HCT116 (cell line): Measurements from ENCODE around the gene COPA. TPM values are rescaled to one million over a fixed set of nuclear protein-coding genes. Genes with fewer than 3 reads are reported as not detected.

Source experiments
- ATAC-seq: fragments of 200-7000 bp; cut with Tn5 transposase; 2 replicates; pipeline ENCODE4 v1.9.1; 2020; ENCODE audit warnings: mild to moderate bottlenecking, moderate library complexity
- BruUV-seq: library from RNA; stranded (reverse); fragments of 400-500 nt; replicated peaks from 2 replicates; lab custom pipeline; 2021; lab: Mats Ljungman, UMichigan
- CTCF ChIA-PET: fragments of 300-600 bp; sonication (Branson Sonifier 250); formaldehyde crosslinking; loops from one replicate; lab custom pipeline; 2021; ENCODE audit warnings: antibody characterized with exemption; lab: Charles Lee
- POLR2A ChIA-PET: fragments of 300-600, 350-600 bp; sonication (Branson Sonifier 250); formaldehyde crosslinking; loops from one replicate; lab custom pipeline; 2021; ENCODE audit warnings: antibody characterized with exemption; lab: Charles Lee
- RAD21 ChIA-PET, 2 experiments: fragments of 300-600 bp; sonication (Branson Sonifier 250); formaldehyde crosslinking; loops; one replicate each; lab custom pipeline; 2023; ENCODE audit warnings: low total read pairs in 2 of 2; ENCODE audit not compliant: uncharacterized antibody in 2 of 2, unreplicated experiment in 2 of 2, low non-redundant PET in 1 of 2; lab: Charles Lee
- DNase-seq: peaks from one replicate; pipeline ENCODE4 v3.0.0-alpha.2; 2010; ENCODE audit warnings: low read depth, low spot score
- H2AFZ ChIP-seq: fragments of 200-600 bp; shearing (Covaris generic), sonication (generic); 2 replicates; pipeline ENCODE4 v1.6.1; 2017; ENCODE audit warnings: low read depth, mixed run types, mixed read lengths, antibody characterized with exemption, low read length; ENCODE audit not compliant: poor library complexity, severe bottlenecking
- H3K27ac ChIP-seq: 2 replicates; pipeline ENCODE4 v1.5.1; 2012; ENCODE audit warnings: low read depth, low read length
- H3K27me3 ChIP-seq: fragments of 200-600 bp; sonication (generic); 2 replicates; pipeline ENCODE4 v1.6.1; 2016; ENCODE audit warnings: mixed run types, low read length, mixed read lengths; ENCODE audit not compliant: insufficient read depth
- H3K36me3 ChIP-seq, 2 experiments: fragments of 200-500 bp in 1 of 2; fragments of 200-600 bp in 1 of 2; sonication (Bioruptor generic) in 1 of 2; sonication (generic) in 1 of 2; 2 replicates each; pipeline versions ENCODE4 v1.5.1 to v1.6.1; 2014 to 2016; ENCODE audit warnings: low read length in 2 of 2, inconsistent platforms in 1 of 2, mixed read lengths in 1 of 2, mixed run types in 1 of 2; ENCODE audit not compliant: insufficient read depth in 2 of 2, control insufficient read depth in 1 of 2
- H3K4me1 ChIP-seq, 2 experiments: fragments of 200-600 bp in 1 of 2; sonication (generic) in 1 of 2; 2 replicates each; pipeline versions ENCODE4 v1.5.1 to v1.6.1; 2012 to 2017; ENCODE audit warnings: low read length in 2 of 2, inconsistent platforms in 1 of 2, mild to moderate bottlenecking in 1 of 2, mixed read lengths in 1 of 2, mixed run types in 1 of 2, moderate library complexity in 1 of 2; ENCODE audit not compliant: insufficient read depth in 2 of 2, control insufficient read depth in 1 of 2
- H3K4me2 ChIP-seq: fragments of 200-600 bp; sonication (generic); 2 replicates; pipeline ENCODE4 v1.6.1; 2017; ENCODE audit warnings: mixed run types, low read length, mixed read lengths
- H3K4me3 ChIP-seq, 2 experiments: fragments of 200-600 bp in 1 of 2; sonication (generic) in 1 of 2; replicated peaks in 1 of 2; 2 replicates each; pipeline ENCODE4 v1.5.1; 2011 to 2016; ENCODE audit warnings: low read length in 2 of 2, control low read depth in 1 of 2, low read depth in 1 of 2, mild to moderate bottlenecking in 1 of 2, mixed read lengths in 1 of 2, mixed run types in 1 of 2
- H3K79me2 ChIP-seq: fragments of 200-600 bp; sonication (generic); 2 replicates; pipeline ENCODE4 v1.6.1; 2017; ENCODE audit warnings: mild to moderate bottlenecking, mixed run types, low read length, moderate library complexity, mixed read lengths; ENCODE audit not compliant: insufficient read depth
- H3K9ac ChIP-seq: fragments of 200-600 bp; sonication (generic); 2 replicates; pipeline ENCODE4 v1.6.1; 2016; ENCODE audit warnings: low read length, mixed read lengths
- H3K9me2 ChIP-seq: fragments of 200-600 bp; sonication (generic), shearing (Covaris generic); 2 replicates; pipeline ENCODE4 v1.6.1; 2017; ENCODE audit warnings: mixed run types, mild to moderate bottlenecking, moderate library complexity; ENCODE audit not compliant: insufficient read depth
- H3K9me3 ChIP-seq, 2 experiments: fragments of 200-500 bp in 1 of 2; fragments of 200-600 bp in 1 of 2; sonication (Bioruptor generic) in 1 of 2; sonication (generic) in 1 of 2; 2 replicates each; pipeline ENCODE4 v1.6.1; 2014 to 2017; ENCODE audit warnings: low read length in 2 of 2, mixed read lengths in 2 of 2, inconsistent platforms in 1 of 2, low read depth in 1 of 2, mild to moderate bottlenecking in 1 of 2, mixed run types in 1 of 2, moderate library complexity in 1 of 2; ENCODE audit not compliant: control insufficient read depth in 1 of 2, insufficient read depth in 1 of 2
- H4K20me1 ChIP-seq: fragments of 200-600 bp; sonication (generic), shearing (Covaris generic); 2 replicates; pipeline ENCODE4 v1.6.1; 2017; ENCODE audit warnings: mixed run types, mild to moderate bottlenecking, moderate library complexity; ENCODE audit not compliant: insufficient read depth
- CEBPB ChIP-seq: IDR thresholded peaks from 2 replicates; pipeline ENCODE4 v1.6.1; 2012; ENCODE audit warnings: low read depth
- EGR1 ChIP-seq: IDR thresholded peaks from 2 replicates; pipeline ENCODE4 v1.6.1; 2012; ENCODE audit warnings: low read depth
- ELF1 ChIP-seq: IDR thresholded peaks from 2 replicates; pipeline ENCODE4 v1.6.1; 2012; ENCODE audit warnings: low read depth, borderline replicate concordance
- EZH2 ChIP-seq: fragments of 200-600 bp; sonication (generic); IDR thresholded peaks from 2 replicates; pipeline ENCODE4 v1.6.1; 2017; ENCODE audit warnings: antibody characterized with exemption, mixed run types
- EZH2phosphoT487 ChIP-seq: fragments of 200-600 bp; IDR thresholded peaks from 2 replicates; pipeline ENCODE4 v1.6.1; 2018; ENCODE audit warnings: antibody characterized with exemption, borderline replicate concordance
- FOSL1 ChIP-seq: IDR thresholded peaks from 2 replicates; pipeline ENCODE4 v1.6.1; 2012; ENCODE audit warnings: low read depth
- JUND ChIP-seq: IDR thresholded peaks from 2 replicates; pipeline ENCODE4 v1.6.1; 2012
- POLR2A ChIP-seq: IDR thresholded peaks from 2 replicates; pipeline ENCODE4 v1.7.0; 2011; ENCODE audit warnings: borderline replicate concordance; ENCODE audit not compliant: insufficient read depth, insufficient read length; ENCODE audit errors: extremely low read depth
- RAD21 ChIP-seq: IDR thresholded peaks from 2 replicates; pipeline ENCODE4 v1.6.1; 2012; ENCODE audit warnings: low read depth, mild to moderate bottlenecking
- ZFX ChIP-seq: fragments of 450-650 bp; IDR thresholded peaks from 2 replicates; pipeline ENCODE4 v1.6.1; 2017
- ZNF274 ChIP-seq: fragments of 200-500 bp; sonication (Bioruptor generic); IDR thresholded peaks from 2 replicates; pipeline ENCODE4 v1.6.1; 2014; ENCODE audit warnings: mild to moderate bottlenecking, low read depth, low read length, inconsistent platforms
- intact Hi-C: fragments of 100-400 bp; cut with micrococcal nuclease; formaldehyde crosslinking; loops from 2 replicates; pipeline ENCODE4 v1.10.0; 2022
- total RNA-seq: library from RNA; stranded (reverse); gene quantifications from one replicate; pipeline ENCODE4 v1.2.1, GENCODE V29; 2021; ENCODE audit not compliant: unreplicated experiment
- TF ChIP-seq, protein P1 (sequence below): IDR thresholded peaks from 2 replicates; pipeline ENCODE4 v1.6.1; 2012
- TF ChIP-seq, protein P2 (sequence below): IDR thresholded peaks from 2 replicates; pipeline ENCODE4 v1.6.1; 2012; ENCODE audit warnings: low read depth
- TF ChIP-seq, protein P3 (sequence below): IDR thresholded peaks from 2 replicates; pipeline ENCODE4 v1.6.1; 2011; ENCODE audit warnings: mild to moderate bottlenecking, low read length, moderate library complexity; ENCODE audit not compliant: insufficient replicate concordance; ENCODE audit errors: extremely low read depth
- TF ChIP-seq, protein P4 (sequence below), 3 experiments: fragments of 200-600 bp in 1 of 3; sonication (generic) in 1 of 3; IDR thresholded peaks in 2 of 3; conservative IDR thresholded peaks in 1 of 3; 2 replicates each; pipeline ENCODE4 v1.5.1; 2012 to 2017; ENCODE audit warnings: low read depth in 2 of 3, low read length in 2 of 3, antibody characterized with exemption in 1 of 3, borderline replicate concordance in 1 of 3, control low read depth in 1 of 3, mild to moderate bottlenecking in 1 of 3, mixed read lengths in 1 of 3, mixed run types in 1 of 3, moderate library complexity in 1 of 3; ENCODE audit not compliant: insufficient read depth in 1 of 3
- TF ChIP-seq, protein P5 (sequence below): IDR thresholded peaks from 2 replicates; pipeline ENCODE4 v1.6.1; 2012

Gene COPA
- total RNA-seq, 1 experiment from 2014 or later: 132 TPM

DNA sequence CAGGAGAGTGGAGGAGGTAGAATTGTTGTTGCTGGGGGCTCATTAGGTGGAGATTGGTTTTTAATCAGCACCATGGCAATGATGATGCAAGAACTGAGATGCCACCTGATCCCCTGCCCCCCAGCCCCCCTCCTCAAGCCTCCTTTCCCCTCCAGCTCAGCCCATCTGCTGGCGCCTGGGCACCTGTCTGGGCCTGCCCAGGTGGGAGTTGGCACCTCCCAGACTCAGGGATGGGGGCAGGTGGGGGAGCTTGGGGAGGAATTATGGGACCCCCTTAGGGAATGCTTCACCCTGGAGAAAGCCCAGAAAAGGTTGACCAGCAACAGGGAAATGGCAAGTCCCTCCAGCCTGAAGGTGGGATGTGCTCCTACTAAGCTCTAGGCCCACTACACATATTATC is 22.3 kb upstream of the COPA start (continued):
- TF ChIP-seq, protein P1, sequence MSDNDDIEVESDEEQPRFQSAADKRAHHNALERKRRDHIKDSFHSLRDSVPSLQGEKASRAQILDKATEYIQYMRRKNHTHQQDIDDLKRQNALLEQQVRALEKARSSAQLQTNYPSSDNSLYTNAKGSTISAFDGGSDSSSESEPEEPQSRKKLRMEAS: no peak
- TF ChIP-seq POLR2A: no peak

DNA sequence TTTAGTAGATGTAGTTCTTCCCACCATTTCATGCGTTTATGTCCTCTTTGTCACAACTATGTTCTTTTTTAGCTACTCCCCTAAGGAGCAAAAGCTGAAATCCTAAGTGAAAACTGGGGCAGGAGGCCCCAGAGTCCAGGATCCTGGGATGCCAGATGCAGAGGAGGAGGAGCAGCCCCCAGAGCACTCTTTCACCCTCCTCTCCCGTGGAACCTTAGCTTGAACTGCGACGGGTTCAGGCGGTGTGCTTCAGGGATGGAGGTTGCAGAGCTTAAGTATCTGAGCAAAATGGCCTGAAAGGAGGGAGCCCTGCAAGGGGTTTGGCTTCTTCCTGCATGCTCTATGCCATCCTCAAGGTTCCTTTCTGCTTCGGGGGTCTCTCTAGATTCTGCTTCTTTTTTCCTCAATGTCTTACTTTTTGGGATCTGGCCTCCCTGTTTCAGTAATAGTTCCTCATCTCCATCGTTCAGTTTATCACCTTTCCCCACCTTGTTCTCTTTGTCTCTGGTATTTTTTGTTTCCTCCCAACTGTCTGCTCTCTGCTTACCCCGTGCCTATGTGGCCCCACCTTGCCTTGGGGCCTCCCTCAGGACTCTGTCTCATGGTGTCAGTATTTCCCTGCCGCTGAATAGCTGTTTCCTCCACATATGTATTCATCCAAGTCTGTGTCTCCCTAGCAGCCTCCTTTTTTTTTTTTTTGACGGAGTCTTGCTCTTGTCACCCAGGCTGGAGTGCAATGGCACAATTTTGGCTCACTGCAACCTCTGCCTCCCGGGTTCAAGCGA is 21.1 kb upstream of the COPA start:
- Histone ChIP-seq H2AFZ (no peak overlapping the region), H3K79me2 (no peaks in the 10 kb centered on the region), H3K4me1 (no peaks in the 10 kb centered on the region), H3K9me3 (no peaks in the 10 kb centered on the region), H3K27ac (no peak overlapping the region), H3K36me3 (no peaks in the 10 kb centered on the region), H3K4me3 (no peak overlapping the region), H3K9ac (no peak overlapping the region), H3K27me3 (no peaks in the 10 kb centered on the region), H4K20me1 (no peaks in the 10 kb centered on the region), H3K4me2 (no peak overlapping the region), H3K9me2 (no peaks in the 10 kb centered on the region)
- intact Hi-C loops: no loop called here
- BruUV-seq: no TSS peak
- ChIA-PET RAD21 (no interaction called here), CTCF (interaction anchor here (1.0 to 1.2 kb wide), 2 partner anchors 10 to 12 kb away, joined by 6 to 8 read pairs; no protein-coding TSS in a partner anchor), POLR2A (no interaction called here)
- no peak for ATAC-seq
- no peak for DNase-seq
- TF ChIP-seq EZH2phosphoT487 (no peak), RAD21 (no peak), JUND (no peak), ZNF274 (no peak), FOSL1 (no peak), ZFX (no peak), EZH2 (no peak), CEBPB (no peak), ELF1 (no peak), POLR2A (no peak), EGR1 (no peak)
- TF ChIP-seq, protein P2, sequence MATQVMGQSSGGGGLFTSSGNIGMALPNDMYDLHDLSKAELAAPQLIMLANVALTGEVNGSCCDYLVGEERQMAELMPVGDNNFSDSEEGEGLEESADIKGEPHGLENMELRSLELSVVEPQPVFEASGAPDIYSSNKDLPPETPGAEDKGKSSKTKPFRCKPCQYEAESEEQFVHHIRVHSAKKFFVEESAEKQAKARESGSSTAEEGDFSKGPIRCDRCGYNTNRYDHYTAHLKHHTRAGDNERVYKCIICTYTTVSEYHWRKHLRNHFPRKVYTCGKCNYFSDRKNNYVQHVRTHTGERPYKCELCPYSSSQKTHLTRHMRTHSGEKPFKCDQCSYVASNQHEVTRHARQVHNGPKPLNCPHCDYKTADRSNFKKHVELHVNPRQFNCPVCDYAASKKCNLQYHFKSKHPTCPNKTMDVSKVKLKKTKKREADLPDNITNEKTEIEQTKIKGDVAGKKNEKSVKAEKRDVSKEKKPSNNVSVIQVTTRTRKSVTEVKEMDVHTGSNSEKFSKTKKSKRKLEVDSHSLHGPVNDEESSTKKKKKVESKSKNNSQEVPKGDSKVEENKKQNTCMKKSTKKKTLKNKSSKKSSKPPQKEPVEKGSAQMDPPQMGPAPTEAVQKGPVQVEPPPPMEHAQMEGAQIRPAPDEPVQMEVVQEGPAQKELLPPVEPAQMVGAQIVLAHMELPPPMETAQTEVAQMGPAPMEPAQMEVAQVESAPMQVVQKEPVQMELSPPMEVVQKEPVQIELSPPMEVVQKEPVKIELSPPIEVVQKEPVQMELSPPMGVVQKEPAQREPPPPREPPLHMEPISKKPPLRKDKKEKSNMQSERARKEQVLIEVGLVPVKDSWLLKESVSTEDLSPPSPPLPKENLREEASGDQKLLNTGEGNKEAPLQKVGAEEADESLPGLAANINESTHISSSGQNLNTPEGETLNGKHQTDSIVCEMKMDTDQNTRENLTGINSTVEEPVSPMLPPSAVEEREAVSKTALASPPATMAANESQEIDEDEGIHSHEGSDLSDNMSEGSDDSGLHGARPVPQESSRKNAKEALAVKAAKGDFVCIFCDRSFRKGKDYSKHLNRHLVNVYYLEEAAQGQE: no peak
- TF ChIP-seq, protein P3, sequence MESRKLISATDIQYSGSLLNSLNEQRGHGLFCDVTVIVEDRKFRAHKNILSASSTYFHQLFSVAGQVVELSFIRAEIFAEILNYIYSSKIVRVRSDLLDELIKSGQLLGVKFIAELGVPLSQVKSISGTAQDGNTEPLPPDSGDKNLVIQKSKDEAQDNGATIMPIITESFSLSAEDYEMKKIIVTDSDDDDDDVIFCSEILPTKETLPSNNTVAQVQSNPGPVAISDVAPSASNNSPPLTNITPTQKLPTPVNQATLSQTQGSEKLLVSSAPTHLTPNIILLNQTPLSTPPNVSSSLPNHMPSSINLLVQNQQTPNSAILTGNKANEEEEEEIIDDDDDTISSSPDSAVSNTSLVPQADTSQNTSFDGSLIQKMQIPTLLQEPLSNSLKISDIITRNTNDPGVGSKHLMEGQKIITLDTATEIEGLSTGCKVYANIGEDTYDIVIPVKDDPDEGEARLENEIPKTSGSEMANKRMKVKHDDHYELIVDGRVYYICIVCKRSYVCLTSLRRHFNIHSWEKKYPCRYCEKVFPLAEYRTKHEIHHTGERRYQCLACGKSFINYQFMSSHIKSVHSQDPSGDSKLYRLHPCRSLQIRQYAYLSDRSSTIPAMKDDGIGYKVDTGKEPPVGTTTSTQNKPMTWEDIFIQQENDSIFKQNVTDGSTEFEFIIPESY: no peak
- TF ChIP-seq, protein P4, sequence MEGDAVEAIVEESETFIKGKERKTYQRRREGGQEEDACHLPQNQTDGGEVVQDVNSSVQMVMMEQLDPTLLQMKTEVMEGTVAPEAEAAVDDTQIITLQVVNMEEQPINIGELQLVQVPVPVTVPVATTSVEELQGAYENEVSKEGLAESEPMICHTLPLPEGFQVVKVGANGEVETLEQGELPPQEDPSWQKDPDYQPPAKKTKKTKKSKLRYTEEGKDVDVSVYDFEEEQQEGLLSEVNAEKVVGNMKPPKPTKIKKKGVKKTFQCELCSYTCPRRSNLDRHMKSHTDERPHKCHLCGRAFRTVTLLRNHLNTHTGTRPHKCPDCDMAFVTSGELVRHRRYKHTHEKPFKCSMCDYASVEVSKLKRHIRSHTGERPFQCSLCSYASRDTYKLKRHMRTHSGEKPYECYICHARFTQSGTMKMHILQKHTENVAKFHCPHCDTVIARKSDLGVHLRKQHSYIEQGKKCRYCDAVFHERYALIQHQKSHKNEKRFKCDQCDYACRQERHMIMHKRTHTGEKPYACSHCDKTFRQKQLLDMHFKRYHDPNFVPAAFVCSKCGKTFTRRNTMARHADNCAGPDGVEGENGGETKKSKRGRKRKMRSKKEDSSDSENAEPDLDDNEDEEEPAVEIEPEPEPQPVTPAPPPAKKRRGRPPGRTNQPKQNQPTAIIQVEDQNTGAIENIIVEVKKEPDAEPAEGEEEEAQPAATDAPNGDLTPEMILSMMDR (IDR thresholded peaks at IDR 0.05 in 2 of 3, conservative IDR thresholded peaks at IDR 0.05 in 1 of 3; ENCODE audit: borderline replicate concordance in 1 of 3, insufficient read depth in 1 of 3, low read depth in 2 of 3, low read length in 2 of 3): no peak
- TF ChIP-seq, protein P1: no peak
- TF ChIP-seq, protein P5, sequence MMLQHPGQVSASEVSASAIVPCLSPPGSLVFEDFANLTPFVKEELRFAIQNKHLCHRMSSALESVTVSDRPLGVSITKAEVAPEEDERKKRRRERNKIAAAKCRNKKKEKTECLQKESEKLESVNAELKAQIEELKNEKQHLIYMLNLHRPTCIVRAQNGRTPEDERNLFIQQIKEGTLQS: no peak
